ENCODE results near the gene TMPRSS13.
"Not testable (repeated sequence)": the region's sequence is repeated elsewhere in the genome, so short reads cannot be mapped to it uniquely, and the experiment has no call there.

The TMPRSS13 gene

GRCh38 chr11:117931331-117931950, 2.2 kb upstream of the TMPRSS13 start:
- Histone ChIP-seq H4K20me1 (no peaks in the 10 kb centered on the region), H3K36me3 (no peaks in the 10 kb centered on the region), H3K27ac (0 out of 2 replicates have a peak overlapping the region, but pooled peaks have one; percentile 23), H3K4me1 (peaks cover 59% of the 10 kb centered on the region), H3K4me3 (no peak overlapping the region), H3K9me3 (no peaks in the 10 kb centered on the region), H3K27me3 (peaks cover 15% of the 10 kb centered on the region), H3K4me2 (peak overlapping the region; percentile 67), H3K9ac (no peak overlapping the region)
- TF ChIP-seq Cebpa-rat (IDR thresholded peaks at IDR 0.05), result no peak

- H3K4me1 ChIP-seq, result peaks cover 60% of the 10 kb centered on the region
- peak overlapping the region; percentile 12; the same call in 1 of the 2 replicates for H3K9ac ChIP-seq
- peak overlapping the region; percentile 67 for H3K4me2 ChIP-seq
- no peaks in the 10 kb centered on the region for H3K36me3 ChIP-seq
- H3K4me3 ChIP-seq, result no peak overlapping the region
- H3K27ac ChIP-seq, result peak overlapping the region; percentile 23; the same call in 1 of the 2 replicates
- no peaks in the 10 kb centered on the region for H4K20me1 ChIP-seq
- H3K9me3 ChIP-seq, result no peaks in the 10 kb centered on the region
- TF ChIP-seq Cebpa-rat (IDR thresholded peaks at IDR 0.05), result no peak
- H3K27me3 ChIP-seq, result peaks cover 15% of the 10 kb centered on the region
Measured at GRCh38 chr11:117930668-117931330, 1.6 kb upstream of the TMPRSS13 start.

DNA sequence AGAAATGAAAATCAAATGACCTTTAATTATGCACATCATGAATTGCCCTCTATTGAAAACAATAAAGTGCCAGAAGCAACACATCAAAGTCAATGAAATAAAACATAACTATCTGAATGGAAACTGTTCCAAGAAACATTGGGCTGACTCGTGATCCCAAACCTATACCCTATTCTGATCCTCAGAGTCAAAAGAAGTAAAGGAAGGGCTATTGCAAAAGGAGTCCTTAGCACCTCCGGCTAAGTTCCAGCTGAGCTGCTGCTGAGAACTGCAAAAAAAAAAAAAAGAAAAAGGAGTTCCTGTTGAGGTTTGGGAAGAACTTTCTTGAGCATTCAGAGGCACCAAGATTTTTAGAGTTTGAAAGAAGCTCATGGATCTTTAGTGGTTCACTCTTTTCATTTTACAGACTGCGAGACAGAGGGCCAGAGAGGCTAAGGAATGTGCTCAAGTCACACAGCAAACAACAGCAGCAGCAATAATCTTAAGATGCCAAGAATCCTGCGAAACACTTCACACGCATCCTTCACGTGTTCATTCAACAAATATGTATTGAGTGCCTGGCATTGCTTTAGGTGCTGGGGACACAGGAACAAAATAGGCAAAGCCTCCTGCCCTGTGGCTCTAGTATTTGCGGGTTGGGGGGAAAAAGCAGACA, 841 bp upstream of the TMPRSS13 start:
- peaks cover 65% of the 10 kb centered on the region for H3K4me1 ChIP-seq
- no peak overlapping the region; the same call in 1 of the 2 replicates for H3K9ac ChIP-seq
- peak overlapping the region; percentile 67 for H3K4me2 ChIP-seq
- H3K27ac ChIP-seq, result no peak overlapping the region
- H3K9me3 ChIP-seq, result no peaks in the 10 kb centered on the region
- no peaks in the 10 kb centered on the region for H3K36me3 ChIP-seq
- peaks cover 15% of the 10 kb centered on the region for H3K27me3 ChIP-seq
- no peak for TF ChIP-seq Cebpa-rat (IDR thresholded peaks at IDR 0.05)
- no peaks in the 10 kb centered on the region for H4K20me1 ChIP-seq
- no peak overlapping the region for H3K4me3 ChIP-seq

DNA sequence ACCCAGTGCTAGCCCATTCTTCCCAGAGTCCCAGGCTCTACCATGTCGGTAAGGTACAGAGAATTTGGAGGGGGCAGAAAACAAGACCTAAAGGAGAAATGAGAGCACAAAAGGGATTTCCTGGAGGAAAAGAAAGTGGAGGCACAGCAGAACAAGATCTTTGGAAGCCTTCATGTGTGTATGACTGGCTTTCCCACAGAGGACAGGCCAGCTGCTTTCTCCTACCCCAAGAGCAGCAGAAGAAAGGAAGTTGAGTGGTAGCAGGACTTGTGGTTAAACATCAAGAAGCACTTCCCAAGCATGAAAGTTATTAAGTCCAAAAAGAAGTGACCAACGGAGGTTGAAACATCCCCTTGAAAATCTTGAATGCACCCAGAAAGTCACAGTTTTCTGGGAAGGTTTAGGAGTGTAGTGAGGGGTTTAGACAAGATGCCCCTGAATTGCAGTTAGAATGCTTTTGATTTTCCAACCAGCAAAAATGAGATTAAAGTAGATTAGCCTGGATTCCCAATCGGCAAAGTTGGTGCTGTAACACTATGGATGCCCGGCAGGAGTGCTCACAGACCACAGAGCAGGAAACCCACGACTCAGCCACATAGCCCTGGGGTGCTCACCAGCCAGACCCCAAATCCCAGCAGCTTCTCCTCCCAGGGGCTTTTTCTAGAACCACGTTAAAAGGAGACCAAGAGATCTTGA, 608 bp downstream of the TMPRSS13 start:
- H3K4me3 ChIP-seq, result no peak overlapping the region
- H3K4me2 ChIP-seq, result peak overlapping the region; percentile 67
- H3K9me3 ChIP-seq, result no peaks in the 10 kb centered on the region
- H3K9ac ChIP-seq, result no peak overlapping the region
- no peak for TF ChIP-seq Cebpa-rat (IDR thresholded peaks at IDR 0.05)
- H3K27ac ChIP-seq, result no peak overlapping the region
- H4K20me1 ChIP-seq, result no peaks in the 10 kb centered on the region
- H3K4me1 ChIP-seq, result peaks cover 59% of the 10 kb centered on the region
- peaks cover 9% of the 10 kb centered on the region for H3K27me3 ChIP-seq
- H3K36me3 ChIP-seq, result no peaks in the 10 kb centered on the region

DNA sequence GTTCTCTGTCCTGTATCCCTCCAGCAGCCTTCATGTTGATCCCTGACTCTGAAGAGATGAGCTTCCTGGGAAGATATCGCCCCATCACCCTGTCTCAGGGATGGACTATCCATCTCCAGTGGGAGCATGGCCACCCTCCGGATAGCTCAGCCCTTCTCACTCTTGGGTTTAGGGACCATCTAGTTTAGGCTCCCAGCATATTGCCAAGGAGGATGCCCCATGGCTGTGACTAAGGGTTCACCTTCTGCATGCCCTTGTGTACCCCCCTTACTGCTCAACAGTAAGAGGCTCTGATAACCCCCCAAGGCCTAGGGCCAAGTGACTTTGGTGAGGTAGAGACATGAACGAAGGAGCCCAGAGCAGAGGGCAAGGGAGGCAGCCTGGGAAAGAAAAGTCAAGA, 1.3 kb downstream of the TMPRSS13 start:
- Histone ChIP-seq H3K36me3 (no peaks in the 10 kb centered on the region), H4K20me1 (no peaks in the 10 kb centered on the region), H3K4me1 (peaks cover 56% of the 10 kb centered on the region), H3K27ac (no peak overlapping the region), H3K4me2 (peak overlapping the region; percentile 67), H3K4me3 (no peak overlapping the region), H3K27me3 (peaks cover 9% of the 10 kb centered on the region), H3K9me3 (no peaks in the 10 kb centered on the region), H3K9ac (no peak overlapping the region)
- no peak for TF ChIP-seq Cebpa-rat (IDR thresholded peaks at IDR 0.05)

GRCh38 chr11:117926166-117926565, 3.0 kb downstream of the TMPRSS13 start:
- peaks cover 39% of the 10 kb centered on the region for H3K4me1 ChIP-seq
- H3K9ac ChIP-seq, H3K27ac ChIP-seq, H4K20me1 ChIP-seq, H3K27me3 ChIP-seq, H3K9me3 ChIP-seq, H3K4me3 ChIP-seq, H3K36me3 ChIP-seq, H3K4me2 ChIP-seq: not testable (repeated sequence)

- no peak for TF ChIP-seq Cebpa-rat (IDR thresholded peaks at IDR 0.05)
- no peaks in the 10 kb centered on the region for H4K20me1 ChIP-seq
- H3K27me3 ChIP-seq, result peaks cover 9% of the 10 kb centered on the region
- no peak overlapping the region for H3K4me3 ChIP-seq
- no peak overlapping the region for H3K27ac ChIP-seq
- peak overlapping the region; percentile 31; the same call in 1 of the 2 replicates for H3K4me2 ChIP-seq
- H3K9me3 ChIP-seq, result no peaks in the 10 kb centered on the region
- H3K4me1 ChIP-seq, result peaks cover 31% of the 10 kb centered on the region
- no peaks in the 10 kb centered on the region for H3K36me3 ChIP-seq
- H3K9ac ChIP-seq, result no peak overlapping the region
Measured at GRCh38 chr11:117925198-117925925, 3.8 kb downstream of the TMPRSS13 start.

DNA sequence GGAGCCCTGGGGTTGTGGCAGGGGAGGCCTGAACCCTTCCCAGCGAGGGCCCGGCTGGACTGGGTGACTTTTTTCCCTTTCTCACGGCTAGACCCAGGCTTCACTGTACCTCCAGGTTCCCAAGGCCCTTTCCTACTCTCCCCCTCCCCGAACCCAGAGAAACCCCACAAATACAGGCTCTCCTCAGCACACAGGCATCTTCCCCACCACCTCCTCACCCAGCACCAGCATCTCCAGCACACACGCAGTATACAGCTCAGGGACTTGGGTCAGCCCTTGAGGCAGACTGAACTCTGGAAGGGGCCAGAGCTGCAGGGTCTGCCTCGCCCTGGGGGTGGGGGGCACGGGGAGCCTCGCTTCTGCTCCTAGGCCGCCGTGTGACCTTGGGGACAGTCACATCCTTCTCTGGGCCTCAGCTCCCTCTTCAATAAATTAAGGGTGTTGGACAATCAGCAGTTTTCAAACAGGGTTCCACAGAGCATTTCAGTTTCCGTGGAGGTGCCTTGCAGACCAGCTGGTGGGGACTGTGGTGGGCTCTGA, 4.5 kb downstream of the TMPRSS13 start:
- Histone ChIP-seq H3K4me2 (no peak overlapping the region), H3K9me3 (no peaks in the 10 kb centered on the region), H3K4me3 (no peak overlapping the region), H4K20me1 (no peaks in the 10 kb centered on the region), H3K27me3 (peaks cover 9% of the 10 kb centered on the region), H3K9ac (no peak overlapping the region), H3K4me1 (peaks cover 24% of the 10 kb centered on the region), H3K36me3 (no peaks in the 10 kb centered on the region), H3K27ac (no peak overlapping the region)
- no peak for TF ChIP-seq Cebpa-rat (IDR thresholded peaks at IDR 0.05)

- H3K27ac ChIP-seq, result no peak overlapping the region
- H3K27me3 ChIP-seq, result peaks cover 9% of the 10 kb centered on the region
- no peak for TF ChIP-seq Cebpa-rat (IDR thresholded peaks at IDR 0.05)
- H3K9ac ChIP-seq, result no peak overlapping the region
- H3K36me3 ChIP-seq, result no peaks in the 10 kb centered on the region
- H3K4me1 ChIP-seq, result peaks cover 15% of the 10 kb centered on the region
- no peak overlapping the region for H3K4me2 ChIP-seq
- H4K20me1 ChIP-seq, result no peaks in the 10 kb centered on the region
- H3K9me3 ChIP-seq, result no peaks in the 10 kb centered on the region
- no peak overlapping the region for H3K4me3 ChIP-seq
Measured at GRCh38 chr11:117923773-117924172, 5.4 kb downstream of the TMPRSS13 start.

Data from BLaER1 (cell line).